HL-60/S4 (cell line): ENCODE data around the gene ARNT2.

Source experiments
- in situ Hi-C: fragments of 300-500 bp; cut with MboI; formaldehyde crosslinking; loops from 2 replicates; pipeline ENCODE4 v1.14.3; 2022; ENCODE audit warnings: low sequenced_read_pairs

The ARNT2 gene

DNA sequence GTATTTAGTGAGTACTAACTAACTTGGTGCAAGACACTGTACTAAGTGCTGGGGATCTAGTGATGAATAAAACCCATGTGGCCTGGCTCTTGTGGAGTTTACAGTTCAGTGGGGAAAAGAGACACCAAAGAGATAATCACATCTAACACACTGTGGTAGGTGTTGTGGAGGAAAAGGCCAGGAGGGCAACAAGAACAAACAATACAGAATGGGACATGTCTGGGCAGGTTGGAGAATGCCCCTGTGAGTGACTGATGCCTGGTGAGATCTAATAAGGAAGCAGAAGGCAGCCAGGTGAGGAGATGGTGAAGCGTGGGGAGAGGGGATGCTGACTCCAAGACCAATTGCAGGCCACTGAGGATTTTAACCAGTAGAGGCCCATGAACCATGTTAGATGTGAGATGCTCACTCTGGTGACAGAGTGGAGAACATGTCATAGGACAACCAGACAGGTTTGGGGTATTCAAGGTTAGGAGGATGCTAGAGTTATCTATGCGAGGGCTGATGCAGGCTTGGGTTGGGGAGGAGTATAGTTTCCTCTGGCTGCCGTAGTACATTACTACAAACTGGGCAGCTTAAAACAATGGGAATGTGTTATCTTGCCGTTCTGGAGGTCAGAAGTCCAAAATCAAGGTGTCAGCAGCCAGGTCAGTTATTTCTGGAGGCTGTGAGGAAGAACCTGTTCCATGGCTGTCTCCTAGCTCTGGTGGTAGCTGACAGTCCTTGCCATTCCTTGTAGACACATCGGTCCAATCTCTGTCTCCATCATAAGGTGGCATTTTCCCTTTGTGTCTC lies 81.4 kb downstream of the ARNT2 start:
- in situ Hi-C loops = no loop called here

GRCh38 chr15:80487839-80488390 lies 83.7 kb downstream of the ARNT2 start:
- in situ Hi-C loops = no loop called here

- in situ Hi-C loops = no loop called here
These were observed 84.9 kb downstream of the ARNT2 start for GRCh38 chr15:80489030-80489594.

DNA sequence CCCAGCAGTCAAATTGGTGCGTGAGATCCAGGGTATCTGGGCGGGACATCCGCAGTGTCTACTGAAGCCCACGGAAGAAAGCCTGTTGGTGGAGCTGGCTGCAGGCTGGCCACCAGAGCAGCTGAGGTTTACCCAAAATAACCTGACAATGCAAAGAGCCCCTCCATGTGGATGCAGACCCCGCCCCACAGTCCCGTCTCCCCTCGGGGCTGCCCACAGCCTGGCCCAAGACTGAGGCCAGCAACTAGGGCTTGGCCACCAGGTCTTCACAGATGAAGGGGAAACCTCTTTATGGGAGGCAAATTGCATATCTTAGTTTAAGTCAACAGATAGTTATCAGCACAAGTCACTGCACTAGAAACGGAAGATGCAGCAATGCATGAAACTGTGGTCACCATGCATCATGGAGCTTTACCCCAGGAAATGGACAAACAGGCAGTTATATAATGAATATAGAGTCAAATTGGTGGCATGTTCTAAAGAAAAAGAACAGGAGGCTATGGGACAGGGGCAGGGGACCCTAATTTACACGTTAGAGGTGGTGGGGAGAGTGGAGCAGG lies 86.3 kb downstream of the ARNT2 start:
- in situ Hi-C loops = no loop called here

GRCh38 chr15:80491163-80491847 lies 87.1 kb downstream of the ARNT2 start:
- in situ Hi-C loops = no loop called here

GRCh38 chr15:80492409-80492808 lies 88.2 kb downstream of the ARNT2 start:
- in situ Hi-C loops = no loop called here

DNA sequence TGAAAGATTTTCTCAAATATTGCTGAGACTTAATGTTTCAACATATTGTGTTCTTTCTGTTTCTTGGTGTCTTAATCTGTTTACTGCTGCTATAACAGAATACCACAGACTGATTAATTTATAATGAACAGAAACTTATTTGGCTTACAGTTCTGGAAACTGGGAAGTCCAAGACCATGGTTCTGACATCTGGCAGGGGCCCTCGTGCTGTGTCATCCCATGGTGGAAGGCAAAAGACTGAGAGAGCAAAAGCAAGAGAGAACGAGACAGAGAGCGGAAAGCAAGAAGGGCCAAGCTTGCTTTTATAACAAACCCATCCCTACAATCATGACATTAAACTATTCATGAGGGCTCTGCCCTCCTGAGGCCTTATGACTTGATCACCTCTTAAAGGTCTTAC lies 88.7 kb downstream of the ARNT2 start:
- in situ Hi-C loops = no loop called here

DNA sequence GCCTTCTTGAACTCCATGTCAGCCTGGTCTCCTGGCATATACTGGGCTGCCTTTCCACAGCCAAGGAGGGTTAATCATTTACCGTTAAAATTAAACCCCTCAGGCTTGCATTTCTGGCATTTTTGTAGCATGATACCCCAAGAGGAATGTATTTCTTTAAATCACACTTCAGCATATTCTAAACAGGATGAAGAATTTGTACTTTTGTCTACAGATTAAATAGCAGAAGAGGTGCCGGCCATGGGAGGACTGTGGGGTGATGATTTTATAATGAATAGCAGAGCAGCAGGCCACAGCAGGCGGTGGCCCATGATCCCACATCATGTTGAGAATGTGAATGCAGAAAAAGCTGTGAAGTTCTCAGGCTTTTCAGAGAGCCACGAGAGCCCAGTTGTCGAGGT lies 90.2 kb downstream of the ARNT2 start:
- in situ Hi-C loops = no loop called here

- in situ Hi-C loops = no loop called here
These were observed 90.6 kb downstream of the ARNT2 start for GRCh38 chr15:80494756-80495155.

DNA sequence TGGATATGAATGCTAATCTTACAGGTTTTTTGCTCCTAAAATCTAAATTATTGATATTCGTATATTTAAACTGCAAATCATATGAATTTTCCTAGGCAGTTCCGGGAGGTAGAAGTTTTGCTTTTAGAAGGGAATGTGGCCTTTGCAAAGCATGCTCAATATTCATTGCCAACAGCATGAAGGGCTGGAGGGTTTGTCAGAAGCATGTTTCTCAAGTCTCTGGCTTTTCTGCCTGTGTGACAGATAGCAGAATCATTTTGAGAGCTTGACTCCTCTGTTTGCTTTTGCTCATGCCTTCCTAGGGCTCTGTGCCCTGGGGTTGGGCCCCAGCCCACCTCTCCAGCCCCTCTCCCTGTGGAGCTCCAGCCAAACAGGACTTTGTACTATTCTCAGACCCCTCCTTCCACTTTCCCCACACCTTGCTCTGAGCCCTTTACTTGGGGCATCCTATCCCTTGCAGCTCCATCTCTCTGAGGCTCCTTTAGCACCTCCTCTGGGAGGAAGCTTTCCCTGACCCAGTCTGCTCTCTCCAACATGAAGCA lies 91.3 kb downstream of the ARNT2 start:
- in situ Hi-C loops = no loop called here

- in situ Hi-C loops = no loop called here
These were observed 91.9 kb downstream of the ARNT2 start for GRCh38 chr15:80496096-80496495.

DNA sequence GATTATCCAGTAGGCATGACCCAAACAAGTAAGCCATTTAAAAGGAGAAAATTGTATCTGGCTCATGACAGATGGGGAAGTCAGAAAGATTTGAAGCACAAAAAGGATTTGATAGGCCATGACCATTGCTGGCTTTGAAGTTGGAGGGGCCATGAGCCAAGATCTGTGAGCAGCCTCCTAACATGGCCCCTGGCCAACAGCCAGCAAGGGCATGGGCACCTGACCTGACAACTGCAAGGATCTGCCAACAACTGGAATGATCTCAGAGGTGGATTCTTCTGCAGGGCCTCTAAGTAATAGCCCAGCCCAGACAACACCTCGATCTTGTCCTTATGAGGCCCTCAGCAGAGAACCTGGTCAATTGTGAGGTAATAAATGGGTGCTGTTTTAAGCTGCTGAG lies 93.0 kb downstream of the ARNT2 start:
- in situ Hi-C loops = no loop called here

GRCh38 chr15:80498652-80499051 lies 94.5 kb downstream of the ARNT2 start:
- in situ Hi-C loops = no loop called here

GRCh38 chr15:80500021-80500420 lies 95.8 kb downstream of the ARNT2 start:
- in situ Hi-C loops = no loop called here

DNA sequence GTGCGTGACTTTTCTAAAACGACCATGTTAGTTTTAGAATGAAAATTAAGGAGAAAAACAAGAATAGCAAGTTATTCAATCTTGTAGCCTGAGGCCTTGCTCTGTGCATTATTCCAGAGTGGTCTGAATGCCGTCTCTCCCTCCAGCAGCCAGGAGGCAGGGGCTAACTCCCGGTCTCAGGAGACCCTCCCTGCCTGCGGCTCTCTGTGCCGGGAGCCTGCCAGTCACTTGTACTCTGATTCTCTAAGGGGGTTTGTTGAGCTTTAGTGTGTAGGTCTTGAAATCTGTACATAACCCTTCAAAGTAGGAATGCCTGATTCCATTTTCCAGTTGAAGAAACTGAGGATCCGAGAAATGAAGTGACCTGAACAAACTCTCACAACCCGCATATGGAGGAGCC lies 97.3 kb downstream of the ARNT2 start:
- in situ Hi-C loops = no loop called here

DNA sequence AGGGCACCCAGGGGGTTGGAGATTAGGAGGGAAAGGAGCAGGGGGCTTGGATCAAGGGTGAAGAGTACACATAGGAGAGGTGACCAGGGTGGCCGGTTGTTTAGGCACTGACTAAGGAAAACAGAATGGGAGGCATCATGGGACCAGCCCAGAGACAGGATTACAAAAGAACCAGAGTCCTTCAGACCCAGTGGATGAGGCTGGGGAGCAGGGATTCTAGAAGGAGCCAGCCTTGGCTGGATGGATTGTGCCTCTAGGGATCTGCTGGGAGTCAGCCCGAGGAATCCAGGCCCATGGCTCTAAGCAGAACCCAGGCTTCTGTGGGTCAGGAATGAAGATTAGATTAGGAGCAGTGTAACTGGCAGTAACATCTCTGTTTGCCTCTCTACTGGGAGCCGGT lies 98.6 kb downstream of the ARNT2 start:
- in situ Hi-C loops = no loop called here

- in situ Hi-C loops = no loop called here
These were observed 99.3 kb downstream of the ARNT2 start for GRCh38 chr15:80503319-80503952.

- in situ Hi-C loops = no loop called here
These were observed 100.7 kb downstream of the ARNT2 start for GRCh38 chr15:80504931-80505330.

DNA sequence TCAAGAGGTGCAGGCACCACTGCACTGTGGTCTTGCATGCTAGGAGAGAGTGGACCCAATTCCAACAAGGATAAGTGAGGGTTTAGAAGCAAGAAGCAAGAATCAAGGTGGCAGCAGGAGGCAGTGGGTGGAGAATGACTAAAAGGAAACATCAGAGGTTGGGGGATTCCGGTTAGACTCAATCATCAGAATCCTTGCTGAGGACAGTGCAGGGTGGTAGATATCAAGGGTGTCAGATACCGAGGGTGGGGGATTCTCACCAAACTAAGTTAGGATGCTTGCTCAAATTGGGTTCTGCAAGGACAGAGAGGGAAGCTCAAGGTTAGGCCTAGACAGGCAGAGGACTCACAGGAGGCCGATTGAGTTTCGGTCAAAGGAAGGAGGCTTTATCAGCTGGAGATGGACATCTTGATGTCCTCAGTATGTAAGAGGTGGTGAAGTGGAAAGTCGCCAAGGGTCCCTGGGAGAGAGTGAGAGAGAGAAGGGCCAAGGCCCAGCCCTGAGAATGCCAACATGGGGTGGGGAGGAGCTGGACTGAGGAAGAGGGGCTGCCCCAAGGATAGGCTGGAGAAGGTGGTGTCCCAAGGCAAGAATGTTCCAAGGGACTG lies 102.2 kb downstream of the ARNT2 start:
- in situ Hi-C loops = no loop called here

- in situ Hi-C loops = no loop called here
These were observed 102.9 kb downstream of the ARNT2 start for GRCh38 chr15:80507131-80507530.
